OCI-M1 (cell line): ENCODE results near the gene WIF1.
A peak's percentile ranks its signal among the peaks of the same experiment; 100 is the strongest.

Experiments used
- DNase-seq: peaks from one replicate; lab custom pipeline; 2025; lab: John Stamatoyannopoulos, UW

The WIF1 gene

DNA sequence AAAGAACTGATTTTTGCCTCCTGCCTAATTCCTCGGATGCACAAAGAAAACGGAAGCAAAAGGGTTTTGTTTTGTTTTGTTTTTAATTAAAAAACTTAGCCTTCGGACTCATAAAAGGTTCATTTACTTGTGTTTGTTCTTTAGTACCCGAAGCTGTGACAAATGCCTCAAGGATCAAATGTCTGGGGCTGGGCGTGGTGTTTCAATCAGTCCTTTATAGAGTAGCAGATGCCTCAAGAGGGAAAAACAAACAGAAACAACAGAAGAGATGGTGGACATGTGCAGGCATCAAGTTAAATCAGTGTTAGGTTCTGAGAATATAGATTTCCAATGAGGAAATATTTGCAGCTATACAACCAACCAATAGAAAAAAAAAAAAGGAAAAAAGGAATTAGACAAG lies 1.6 kb upstream of the WIF1 start:
- DNase-seq: no peak

DNA sequence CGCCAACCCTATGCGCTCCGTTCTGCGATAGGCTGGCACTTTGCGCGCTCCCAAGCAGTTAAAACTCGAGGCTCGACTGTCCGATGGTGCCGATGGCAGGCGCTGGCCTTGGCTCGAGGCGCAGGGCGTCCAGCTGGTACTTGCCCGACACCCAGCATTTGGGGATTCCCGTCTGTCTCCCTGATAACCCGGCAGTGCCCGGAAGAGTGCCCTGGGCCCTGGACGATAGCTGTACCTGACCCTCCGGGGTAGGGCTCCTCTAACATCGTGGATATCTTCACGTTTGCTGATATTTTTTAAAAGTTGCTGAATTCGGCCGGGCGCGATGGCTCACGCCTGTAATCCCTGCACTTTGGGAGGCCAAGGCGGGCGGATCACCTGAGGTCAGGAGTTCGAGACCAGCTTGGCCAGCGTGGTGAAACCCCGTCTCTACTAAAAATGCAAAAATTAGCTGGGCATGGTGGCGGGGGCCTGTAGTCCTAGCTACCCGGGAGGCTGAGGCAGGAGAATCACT lies 908 bp upstream of the WIF1 start:
- no peak for DNase-seq

DNA sequence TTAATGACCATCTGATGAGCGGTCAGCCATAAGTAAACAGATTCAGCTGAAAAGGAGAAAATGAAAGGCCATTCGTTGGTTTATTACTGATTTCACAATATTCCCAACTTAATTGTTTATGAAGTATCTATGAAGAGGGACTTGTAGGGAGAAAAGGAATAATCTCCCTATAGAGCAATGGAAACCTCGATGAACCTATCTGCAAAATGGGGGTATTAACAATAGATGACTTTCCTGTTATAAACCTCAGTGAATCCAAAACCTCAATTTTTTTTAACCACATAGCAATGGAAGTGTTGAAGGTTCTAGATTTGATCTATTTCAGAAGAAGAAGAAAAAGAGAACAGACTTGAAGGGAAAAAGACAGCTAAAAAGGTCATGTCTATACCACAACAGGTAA lies 2.0 kb downstream of the WIF1 start:
- DNase-seq: no peak

DNA sequence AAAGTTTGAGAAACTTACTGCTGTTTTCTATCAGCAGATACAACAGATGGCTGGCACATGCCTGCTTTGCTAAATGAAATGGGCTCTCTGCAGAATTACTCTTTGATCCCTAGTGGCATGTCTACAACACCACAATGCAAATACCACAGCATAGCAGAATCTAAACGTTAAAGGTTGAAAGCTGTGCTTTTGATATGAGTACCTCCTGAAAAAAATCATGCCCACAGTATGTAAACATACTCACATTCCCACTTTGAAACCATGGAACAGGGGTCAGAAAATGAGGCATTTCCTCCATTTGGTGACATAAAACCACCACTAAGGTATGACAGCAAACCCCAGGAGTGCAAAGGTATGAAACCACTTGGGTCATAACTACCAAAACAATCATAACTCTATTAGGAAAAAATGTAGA lies 7.5 kb downstream of the WIF1 start:
- no peak for DNase-seq

DNA sequence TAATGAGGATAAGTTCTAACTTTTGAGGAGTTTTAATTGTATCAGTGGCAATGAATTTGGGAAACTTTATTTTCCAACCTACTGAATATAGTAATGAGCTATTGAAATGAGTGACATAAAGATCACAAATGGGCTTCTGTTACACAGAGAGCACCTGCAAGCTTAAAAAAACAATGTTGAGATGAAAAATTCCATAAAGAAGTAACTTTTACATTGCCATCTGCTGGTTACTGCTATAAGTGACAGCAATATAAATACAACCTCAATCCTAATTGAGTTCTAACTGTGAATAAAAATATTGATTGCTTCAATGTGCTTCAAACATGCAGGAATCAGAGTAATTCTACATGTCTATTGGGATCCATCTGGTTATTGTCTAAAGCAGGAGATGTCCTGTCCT lies 14.2 kb downstream of the WIF1 start:
- DNase-seq: no peak

DNA sequence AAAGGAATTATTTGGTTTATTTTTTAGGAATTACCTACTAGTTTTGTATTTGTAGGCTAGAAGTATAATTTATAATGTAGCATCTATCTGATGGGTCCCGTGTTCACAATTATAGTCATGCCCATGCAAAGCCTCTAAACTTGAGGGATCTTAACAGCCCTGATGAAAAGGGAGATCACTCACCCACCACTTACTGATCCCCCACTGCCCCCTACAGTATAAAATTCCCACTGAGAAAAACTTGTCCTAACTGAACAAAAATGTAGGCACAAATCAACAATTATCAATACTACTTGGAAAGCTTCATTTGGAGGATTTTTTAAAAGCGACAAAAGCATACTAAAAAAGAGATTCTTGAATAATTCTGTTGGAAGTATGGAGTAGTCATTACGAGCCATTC lies 21.0 kb downstream of the WIF1 start:
- DNase-seq: peak; percentile 7

DNA sequence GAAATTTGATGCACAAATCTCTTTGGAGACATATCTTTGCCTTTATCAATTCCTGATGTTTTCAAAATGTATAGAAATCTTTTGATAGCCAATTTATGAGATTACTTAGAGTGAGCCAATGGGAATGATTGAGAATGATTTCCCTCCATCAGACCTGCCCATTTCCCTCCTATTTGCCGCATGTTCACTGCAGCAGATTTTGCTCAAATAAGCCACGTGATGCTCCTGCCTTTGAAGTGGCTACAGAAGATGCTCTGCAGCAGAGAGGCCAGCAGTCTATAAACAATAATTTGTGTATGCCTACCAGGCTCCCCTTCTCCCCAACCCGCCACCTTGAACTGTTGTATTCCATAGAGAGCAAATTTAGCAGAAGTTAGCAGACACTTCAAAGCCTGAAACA lies 21.9 kb downstream of the WIF1 start:
- DNase-seq: no peak

DNA sequence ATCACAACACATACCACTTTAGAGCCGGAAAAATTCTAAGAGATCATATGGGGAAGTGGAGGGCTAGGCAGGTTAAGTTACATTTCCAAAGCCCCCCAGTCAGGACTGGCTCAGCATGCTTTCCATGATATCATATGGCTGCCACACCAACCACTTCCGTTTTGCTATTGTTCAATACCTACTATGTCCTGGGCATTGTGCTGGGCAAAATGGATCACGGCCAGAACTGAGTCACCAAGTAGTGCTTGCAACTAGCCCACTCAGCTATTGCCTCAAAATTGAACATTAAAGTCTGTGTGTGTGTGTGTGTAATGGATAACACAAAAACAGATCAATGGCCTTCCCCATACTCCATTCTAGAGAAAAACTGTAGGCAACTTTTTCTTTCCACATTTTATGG lies 22.7 kb downstream of the WIF1 start:
- no peak for DNase-seq

DNA sequence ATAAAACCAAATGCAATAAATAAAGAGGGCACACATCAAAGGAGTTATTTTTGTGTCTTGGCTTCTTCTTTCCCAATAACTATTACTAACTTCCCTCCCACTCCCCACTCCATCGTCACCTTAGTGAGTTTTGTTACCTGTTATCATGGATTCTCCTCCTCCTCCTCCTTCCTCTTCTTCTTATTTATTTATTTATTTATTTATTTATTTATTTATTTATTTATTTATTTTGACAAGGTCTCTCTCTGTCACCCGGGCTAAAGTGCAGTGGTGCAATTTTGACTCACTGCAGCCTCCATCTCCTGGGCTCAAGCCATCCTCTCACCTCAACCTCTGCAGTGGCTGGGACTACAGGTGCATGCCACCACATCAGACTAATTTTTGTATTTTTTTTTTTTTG lies 26.4 kb downstream of the WIF1 start:
- no peak for DNase-seq

DNA sequence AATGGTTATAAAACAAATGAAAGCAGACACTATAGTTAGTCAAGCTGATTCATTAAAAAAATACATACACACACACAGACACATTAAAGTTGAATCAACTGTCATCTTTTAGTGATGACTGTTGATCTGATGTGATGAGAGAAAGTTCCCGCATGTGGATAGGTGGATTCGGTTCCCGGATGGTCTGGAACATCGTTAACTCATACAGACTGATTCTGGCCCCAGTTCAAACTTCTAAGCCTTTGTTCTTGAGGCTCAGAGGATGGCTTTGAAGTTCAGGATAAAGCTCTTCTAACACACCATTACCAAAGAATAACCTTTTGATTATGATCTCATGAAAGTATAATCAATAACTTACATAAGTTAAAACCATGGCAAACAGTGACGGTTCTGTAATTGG lies 27.5 kb downstream of the WIF1 start:
- no peak for DNase-seq

DNA sequence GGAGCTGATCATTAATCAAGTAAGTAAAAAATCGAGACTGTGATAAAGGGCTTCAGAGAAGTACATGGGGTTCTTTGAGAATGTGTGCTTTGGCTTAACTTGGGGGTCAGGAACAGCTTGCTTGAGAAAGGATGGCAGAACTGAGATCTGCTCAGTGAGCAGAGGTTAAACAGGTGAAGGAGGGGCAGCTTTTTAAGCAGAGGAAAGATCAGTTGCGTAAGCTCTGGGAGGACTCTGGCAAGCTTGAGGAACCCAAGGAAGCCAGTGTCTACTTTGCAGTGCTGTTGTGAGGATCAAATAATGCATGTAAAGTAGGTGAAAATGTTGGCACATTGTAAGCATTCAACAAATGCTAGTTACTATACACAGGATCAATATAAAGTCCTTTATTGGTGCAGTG lies 30.6 kb downstream of the WIF1 start:
- no peak for DNase-seq

DNA sequence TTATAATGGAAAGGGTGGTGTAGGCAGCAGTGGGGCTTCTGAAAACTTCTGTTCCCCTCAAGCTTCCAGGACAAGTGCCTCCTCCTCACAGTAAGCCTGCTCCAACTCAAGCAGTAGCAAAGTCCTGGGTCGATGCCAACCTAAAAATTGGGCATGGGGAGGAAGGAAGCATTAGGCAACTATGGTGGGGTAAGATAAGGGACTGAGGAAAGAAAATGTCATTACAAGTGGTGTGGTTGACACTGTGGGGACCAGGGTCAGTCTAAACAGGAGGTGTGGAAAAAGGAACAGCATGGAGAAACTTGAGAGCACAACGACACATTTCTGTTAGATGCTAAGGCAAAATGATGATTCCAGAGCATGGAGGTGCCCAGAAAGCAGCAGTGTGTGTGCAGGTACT lies 34.9 kb downstream of the WIF1 start:
- no peak for DNase-seq

DNA sequence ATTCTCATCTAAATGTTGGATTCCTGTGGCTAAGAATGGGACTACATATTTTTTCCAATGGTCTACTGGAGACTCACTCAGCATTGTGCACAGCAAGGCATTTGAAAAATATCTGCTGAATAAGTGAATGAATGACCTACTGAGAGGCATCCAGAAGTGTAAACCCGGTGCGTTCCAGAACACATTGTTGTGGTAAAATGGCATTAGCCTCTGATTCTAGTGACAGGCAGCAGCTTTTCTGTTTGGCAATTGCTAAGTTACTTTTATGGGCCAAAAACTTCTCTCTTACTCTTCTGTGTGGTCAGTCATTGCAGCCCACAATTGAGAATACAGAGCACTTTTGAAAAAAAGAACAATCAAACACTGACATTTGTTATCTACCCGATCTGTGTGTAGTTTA lies 36.5 kb downstream of the WIF1 start:
- DNase-seq: no peak

DNA sequence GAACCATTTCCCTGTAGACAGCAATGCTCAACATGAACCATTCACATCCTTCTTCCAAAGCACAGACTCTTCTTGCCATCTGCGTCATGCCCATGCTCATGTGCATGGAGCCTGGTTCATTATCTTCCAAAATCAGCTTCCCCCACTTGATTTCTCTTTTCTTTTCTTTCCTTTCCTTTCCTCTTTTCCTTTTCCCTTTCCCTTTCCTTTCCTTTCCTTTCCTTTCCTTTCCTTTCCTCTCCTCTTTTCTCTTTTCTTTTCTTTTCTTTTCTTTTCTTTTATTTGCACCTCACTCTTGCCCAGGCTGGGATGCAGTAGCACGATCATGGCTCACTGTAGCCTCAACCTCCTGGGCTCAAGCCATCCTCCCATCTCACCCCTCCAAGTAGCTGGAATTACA lies 37.5 kb downstream of the WIF1 start:
- DNase-seq: no peak

DNA sequence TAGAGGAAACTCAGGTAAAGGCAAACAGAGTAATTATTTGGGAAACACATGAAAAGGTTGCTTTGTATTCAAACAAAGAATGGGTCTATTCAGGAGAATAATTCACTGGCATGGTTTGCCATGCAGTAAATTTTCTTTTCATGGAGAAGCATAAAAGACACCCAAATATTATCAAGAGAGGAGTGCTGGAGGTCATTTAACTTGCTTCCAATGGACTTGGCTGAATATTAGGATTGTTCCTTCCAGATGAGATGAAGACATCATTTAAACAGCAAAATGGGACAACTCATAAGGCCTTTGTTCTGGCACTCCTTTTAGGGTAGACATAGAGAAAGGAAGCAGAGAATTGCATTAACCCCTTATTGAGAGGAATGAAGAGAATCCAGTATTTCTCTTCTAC lies 38.7 kb downstream of the WIF1 start:
- no peak for DNase-seq

DNA sequence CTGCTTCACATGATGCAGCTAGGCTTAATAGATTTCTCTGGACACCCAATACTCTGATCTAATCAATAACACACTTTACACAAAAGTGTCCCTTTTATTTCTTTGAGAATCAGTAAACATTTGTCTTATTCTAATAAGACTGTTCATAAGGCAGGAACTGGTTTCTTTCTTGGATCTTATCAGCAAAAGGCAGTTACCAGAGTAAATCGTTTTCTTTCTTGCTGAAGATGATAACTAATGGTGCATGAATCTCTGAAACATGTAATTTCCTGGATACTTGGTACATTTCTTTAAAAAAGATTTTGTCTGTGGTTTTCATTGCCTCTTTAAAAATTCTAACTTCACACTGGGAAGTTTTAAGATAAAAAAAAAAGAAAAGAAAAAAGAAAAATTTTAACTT lies 39.6 kb downstream of the WIF1 start:
- no peak for DNase-seq

DNA sequence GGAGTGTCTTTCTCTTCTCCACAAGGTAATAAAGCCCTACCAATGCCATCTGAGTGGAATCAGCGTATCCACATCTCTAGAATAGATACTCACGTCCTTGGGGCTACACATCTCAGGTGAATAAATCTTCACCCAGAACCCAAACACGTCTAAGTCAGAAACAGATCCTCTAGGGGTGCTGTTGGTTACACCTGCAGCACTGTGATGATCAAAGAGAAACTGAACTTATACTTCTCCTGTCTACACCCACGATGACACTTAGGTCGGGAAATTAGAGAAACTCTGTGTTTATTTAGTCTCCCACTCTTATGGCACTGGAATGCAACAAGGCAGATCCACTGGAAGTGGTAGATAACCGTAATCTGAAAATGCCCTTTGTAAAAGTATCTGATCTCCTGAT lies 46.2 kb downstream of the WIF1 start:
- DNase-seq: peak; percentile 5

DNA sequence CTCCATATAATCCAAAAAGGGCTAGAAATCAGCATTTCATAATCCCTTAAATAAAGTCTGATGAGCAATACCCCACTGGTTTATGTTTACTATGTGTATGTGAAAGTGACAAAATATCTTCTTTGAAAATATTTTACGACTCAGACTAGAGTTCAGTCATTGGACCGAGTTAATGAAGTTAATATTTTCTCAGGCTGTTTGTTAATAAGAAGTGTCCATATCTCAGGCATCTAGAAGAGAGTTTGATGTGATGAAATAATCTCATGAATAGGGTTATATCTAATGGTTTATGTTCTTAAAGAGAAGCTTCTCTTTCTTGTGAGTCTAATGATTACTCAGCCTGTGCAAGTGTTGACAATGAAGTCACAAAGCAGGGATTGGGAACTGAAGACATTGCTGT lies 51.8 kb downstream of the WIF1 start:
- no peak for DNase-seq

DNA sequence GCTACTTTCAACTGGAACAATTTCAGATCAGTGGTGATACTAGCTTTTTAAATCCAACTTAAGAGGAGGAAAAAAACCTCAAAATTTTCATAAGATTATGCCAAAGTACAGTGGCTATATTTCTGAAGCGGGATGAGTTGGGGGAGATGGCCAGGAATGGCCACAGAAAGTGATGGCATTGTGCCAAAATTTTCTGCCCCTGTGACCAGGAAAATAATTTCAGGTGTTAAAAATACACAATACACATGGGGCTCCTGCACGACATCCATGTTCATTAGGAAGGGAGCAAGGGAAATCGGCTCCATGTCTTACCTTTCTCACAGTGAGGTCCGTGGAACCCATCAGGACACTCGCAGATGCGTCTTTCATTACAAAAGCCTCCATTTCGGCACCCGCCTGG lies 53.7 kb downstream of the WIF1 start:
- no peak for DNase-seq

DNA sequence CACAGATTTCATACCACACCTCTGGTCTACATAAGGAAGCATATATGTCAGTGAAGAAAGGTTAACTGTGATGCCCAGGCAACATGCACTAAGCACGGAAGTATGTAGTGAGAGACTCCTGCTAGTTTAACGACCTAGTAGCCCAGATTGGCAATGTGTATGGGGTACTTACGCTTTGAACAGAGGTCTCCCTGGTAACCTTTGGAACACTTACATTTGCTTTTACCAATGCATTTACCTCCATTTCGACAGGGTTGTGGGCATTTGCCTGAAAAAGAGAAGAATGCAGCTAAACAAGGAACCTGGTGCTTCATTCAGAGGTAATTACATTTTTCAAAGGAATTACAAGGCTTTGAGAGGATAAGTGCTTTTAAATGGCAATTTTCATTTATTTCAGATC lies 65.2 kb downstream of the WIF1 start:
- DNase-seq: no peak

DNA sequence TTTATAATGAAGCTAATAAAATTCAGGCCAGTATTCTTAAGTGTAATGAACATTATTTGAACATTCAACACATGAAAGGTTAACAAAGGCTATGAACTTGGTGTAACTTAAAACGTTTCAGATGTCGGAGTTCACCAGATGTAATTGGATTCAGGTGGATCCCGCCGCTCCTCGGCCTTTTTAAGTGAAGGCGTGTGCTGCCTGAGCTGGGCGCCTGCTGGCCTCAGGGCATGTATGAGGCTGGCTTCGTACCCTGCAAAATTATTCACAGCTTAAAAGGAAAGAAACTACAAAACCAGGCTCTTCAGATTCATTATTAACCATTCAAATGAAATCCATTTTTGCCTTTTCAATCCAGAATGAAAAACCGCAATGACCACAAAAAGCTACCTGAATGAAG lies 69.9 kb downstream of the WIF1 start:
- DNase-seq: no peak

DNA sequence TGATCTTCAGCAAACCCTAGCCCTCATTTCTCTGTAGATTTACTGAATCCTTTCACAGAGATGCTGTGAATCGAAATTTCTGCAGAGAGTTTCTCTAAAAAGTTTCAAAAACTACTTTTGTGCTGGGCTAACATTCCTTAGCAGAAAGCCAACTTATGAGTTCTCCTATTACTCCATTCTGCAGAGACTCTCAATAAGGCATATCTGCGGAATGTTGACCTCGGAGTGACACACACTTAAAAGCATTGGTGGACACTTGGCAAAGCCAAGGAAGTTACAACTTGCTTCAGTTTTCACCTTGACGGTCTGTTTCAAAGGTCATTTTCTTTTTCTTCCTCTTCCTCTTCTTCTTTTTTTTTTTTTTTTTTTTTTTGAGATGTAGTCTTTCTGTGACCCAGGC lies 75.8 kb downstream of the WIF1 start:
- no peak for DNase-seq

DNA sequence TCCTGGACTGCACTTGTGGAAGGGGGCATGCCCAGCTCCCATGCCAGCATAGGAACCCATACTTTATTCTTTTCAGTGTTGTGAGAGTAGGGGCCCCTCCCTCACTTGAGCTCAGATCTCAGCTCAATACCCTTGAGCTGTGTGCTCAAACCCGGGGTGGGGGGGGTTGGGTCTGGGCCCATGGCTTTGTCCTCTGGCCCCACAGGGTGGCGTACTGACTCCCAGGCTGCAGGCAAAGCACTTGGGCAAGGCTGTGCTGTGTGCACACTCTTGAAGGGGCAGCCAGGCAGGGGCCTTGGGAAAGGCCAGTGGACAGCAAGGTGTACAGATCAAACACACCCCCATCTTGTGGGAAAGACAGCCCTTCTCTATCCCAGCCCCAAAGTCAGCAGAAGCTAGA lies 81.8 kb downstream of the WIF1 start:
- no peak for DNase-seq

DNA sequence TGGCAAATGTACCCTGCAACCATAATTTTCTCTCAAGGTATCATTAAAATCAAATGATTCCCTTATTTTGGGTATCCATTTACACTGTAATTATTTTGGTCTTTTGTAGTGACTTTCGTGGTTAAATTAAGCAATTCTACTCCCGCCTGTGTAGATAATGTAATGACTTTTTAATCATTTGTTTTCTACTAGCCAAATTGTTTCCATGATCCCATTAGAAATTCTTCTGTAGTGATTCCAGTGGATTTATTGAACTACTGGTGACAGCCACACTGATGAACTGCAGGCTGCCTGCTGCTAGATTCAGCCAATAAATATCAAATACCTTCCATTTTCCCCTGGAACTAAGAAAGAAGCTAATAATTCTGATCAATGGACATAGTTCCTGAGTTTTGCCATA lies 96.0 kb downstream of the WIF1 start:
- no peak for DNase-seq

DNA sequence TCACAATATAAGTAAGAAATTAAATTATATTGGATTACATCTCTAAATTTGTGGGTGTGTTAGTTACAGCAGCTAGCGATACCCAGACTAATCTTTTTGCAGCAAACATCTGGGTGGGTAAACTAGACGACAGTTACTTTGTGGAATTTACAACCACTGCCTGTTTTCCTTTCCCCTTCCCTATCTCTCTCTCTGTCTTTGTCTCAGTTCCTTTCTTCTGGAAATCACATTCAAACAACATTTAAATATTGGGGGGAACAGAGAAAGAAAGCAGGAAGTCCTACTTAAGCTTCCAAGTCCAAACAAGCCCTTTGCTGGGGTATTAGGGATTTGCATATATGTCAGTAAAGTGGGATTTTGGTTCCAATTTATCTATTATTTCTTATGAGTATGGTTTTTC lies 97.6 kb downstream of the WIF1 start:
- no peak for DNase-seq
